ENCODE measurements around the gene NKTR.

NKTR gene

GRCh38 chr3:42686832-42687650, 86.6 kb downstream of the NKTR start:
- DNase-seq (ENCODE audit: low read depth): no peak
- H3K4me3 ChIP-seq (ENCODE audit: low read depth, low read length): no peak overlapping the region
- no peak for TF ChIP-seq CTCF (IDR thresholded peaks at IDR 0.05; ENCODE audit: low read depth, low read length, missing control alignments)

- no peak for TF ChIP-seq CTCF (IDR thresholded peaks at IDR 0.05; ENCODE audit: low read depth, low read length, missing control alignments)
- no peak overlapping the region for H3K4me3 ChIP-seq (ENCODE audit: low read depth, low read length)
- no peak for DNase-seq (ENCODE audit: low read depth)
Observed at GRCh38 chr3:42688016-42688415, 87.5 kb downstream of the NKTR start.

- DNase-seq (ENCODE audit: low read depth): no peak
- TF ChIP-seq CTCF (IDR thresholded peaks at IDR 0.05; ENCODE audit: low read depth, low read length, missing control alignments): no peak
Observed at GRCh38 chr3:42688487-42689420, 88.3 kb downstream of the NKTR start.

GRCh38 chr3:42689421-42690014, 89.0 kb downstream of the NKTR start:
- no peak for DNase-seq (ENCODE audit: low read depth)
- no peak for TF ChIP-seq CTCF (IDR thresholded peaks at IDR 0.05; ENCODE audit: low read depth, low read length, missing control alignments)
- no peak overlapping the region for H3K4me3 ChIP-seq (ENCODE audit: low read depth, low read length)

More at GRCh38 chr3:42688487-42689420, 88.3 kb downstream of the NKTR start:
- no peak overlapping the region for H3K4me3 ChIP-seq (ENCODE audit: low read depth, low read length)

- no peak for DNase-seq (ENCODE audit: low read depth)
- H3K4me3 ChIP-seq (ENCODE audit: low read depth, low read length): no peak overlapping the region
- TF ChIP-seq CTCF (IDR thresholded peaks at IDR 0.05; ENCODE audit: low read depth, low read length, missing control alignments): no peak
Observed at GRCh38 chr3:42690191-42690590, 89.7 kb downstream of the NKTR start.

- no peak for DNase-seq (ENCODE audit: low read depth)
- H3K4me3 ChIP-seq (ENCODE audit: low read depth, low read length): no peak overlapping the region
- TF ChIP-seq CTCF (IDR thresholded peaks at IDR 0.05; ENCODE audit: low read depth, low read length, missing control alignments): no peak
Observed at GRCh38 chr3:42690766-42691680, 90.5 kb downstream of the NKTR start.
